AG08396 (cell line): Measurements from ENCODE around the gene ABCA5.

Experiments used
- DNase-seq: peaks from one replicate; pipeline ENCODE4 v3.0.0; 2012; ENCODE audit warnings: low spot score, mixed read lengths

ABCA5 gene

DNA sequence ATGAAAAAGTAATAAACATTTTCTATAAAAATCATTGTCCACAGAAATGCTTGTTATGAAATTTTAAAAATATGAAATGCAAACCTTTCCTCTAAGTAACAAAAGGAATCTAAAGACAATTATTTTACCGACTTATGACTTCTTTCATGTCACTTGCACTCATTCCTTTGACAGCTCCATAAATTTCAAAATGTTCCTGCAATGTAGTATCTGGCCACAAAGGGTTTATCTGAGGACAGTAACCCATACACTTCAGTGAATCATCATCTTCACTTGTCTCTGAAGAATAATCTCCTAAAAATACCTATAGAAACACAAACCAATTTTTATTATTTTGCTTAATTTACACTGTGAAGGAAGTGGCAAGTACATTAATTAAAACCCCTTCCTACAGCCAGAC lies 72.7 kb downstream of the ABCA5 start:
- DNase-seq, result no peak

DNA sequence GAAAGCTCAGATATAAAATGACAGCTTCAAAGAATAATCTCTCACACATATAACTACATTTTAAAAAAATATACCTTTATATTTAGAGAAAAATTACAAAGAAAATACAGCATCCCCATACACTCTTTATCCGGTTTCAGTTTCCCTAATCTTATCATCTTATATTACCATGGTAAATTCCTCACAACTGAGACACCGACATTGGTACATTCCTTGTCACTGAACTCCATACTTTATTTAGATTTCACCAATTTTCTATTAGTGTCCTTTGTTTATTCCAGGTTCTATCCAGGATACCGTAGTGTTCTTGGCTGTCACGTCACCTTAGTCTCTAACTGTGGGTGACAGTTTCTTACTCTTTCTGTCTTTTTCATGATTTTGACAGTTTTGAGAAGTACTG lies 76.3 kb downstream of the ABCA5 start:
- DNase-seq, result peak; percentile 6

DNA sequence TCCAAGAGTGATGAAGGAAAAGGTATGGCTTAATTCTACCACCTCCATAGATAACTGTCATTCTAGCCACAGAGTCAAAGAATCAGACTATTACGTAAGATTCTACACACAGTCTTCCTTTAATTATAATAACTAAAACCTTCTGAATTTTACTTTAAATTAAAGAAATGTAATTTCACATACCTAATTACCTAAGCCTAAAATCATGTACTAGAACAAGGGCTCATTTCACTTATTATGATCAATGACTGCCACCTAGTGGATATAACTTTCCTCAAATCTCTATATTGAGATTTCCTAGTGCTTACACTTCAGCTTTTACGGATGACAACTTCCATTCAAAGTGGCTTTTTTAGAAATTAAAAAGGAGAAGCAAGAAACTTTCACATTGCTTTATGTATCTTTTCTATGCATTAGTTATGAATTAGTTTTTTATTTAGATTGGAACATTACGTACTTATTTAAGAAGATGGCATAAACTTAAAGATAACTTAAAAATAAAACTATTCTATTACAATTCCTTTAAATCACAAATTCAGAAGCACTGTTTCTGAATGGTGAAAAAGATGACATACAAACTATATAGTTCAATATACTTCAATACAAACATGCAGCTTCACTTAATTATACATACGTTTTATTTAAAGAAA lies 80.1 kb downstream of the ABCA5 start:
- peak; percentile 13 for DNase-seq

DNA sequence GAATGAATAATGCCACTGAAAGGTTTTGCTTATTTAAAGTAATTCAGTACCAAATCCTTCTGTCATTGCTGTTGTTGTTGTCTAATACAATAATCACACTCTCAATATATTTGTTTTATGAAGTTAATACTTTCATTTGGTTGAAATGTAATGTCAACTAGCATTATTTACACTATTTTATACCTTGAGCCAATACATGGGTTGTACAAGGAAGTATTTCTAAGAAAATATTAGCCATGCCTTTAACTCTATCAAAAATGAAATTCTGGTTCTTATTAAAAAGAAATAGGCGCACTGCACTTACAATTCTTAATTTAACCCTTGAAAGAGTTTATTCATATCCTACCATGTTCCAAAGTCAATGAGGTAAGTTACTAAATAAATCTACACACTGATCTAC lies 80.7 kb downstream of the ABCA5 start:
- DNase-seq, result no peak

DNA sequence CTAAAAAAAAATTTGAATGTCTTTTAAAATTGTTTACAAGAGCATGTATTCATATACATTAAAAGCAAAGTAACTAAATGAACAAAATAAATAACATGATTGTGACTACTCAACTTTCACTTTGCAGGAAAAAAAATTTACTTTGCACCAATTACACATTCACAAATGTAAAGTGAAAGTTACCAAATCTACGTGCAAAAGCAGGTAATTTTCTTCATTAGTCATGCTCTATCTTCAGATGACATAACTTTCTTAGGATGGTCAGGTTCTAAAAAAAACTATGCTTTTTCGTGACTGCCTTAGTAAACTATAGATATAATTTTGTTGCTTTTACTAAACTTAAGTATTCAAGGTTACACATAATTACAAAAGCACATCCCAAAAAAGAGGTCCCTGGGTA lies 81.3 kb downstream of the ABCA5 start:
- DNase-seq, result no peak

DNA sequence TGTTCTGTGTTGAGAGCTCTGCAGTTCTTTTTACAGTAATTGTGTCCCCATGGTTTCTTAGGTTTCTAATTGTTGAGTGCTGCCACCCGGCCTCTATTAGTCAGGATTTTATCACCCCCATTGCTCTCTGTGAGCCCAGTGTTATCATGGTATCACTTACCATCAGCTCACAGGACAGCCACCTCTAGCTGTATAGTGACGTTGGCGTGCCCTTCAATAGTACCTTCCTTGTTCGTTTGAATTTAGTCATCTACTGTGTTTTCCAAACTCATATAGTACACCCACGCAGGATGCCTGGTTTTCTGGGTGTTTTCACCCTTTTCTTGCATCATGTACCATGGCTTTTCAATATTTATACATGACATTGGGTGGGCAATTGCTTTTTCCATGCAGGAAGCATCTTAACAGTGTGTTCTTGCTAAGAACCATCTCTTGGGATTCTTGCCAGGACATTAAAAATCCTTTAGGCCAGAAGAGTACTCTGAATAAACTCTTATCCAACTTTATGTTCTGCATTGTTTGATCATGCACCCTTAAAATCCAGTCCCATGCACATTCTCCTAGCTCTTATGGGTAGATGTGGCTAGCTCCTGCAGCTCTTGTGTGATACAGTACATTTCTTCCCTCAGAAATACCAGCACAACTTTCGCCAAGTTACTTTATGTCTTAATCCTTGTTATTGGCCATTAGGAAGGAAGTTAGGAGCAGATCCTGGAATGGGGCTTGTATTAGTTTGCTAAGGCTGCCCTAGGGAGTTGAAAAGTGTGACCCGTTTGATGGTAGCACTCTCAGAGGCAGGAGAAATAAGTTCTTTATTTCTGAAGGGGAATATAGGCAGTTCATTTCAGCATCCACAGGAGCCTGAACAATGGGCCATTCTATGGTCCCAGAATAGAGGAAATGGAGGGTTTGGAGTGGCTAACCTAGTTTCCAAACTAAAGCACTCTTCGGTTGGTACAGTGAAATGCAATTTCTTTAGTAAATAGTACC lies 87.0 kb downstream of the ABCA5 start:
- DNase-seq, result no peak

DNA sequence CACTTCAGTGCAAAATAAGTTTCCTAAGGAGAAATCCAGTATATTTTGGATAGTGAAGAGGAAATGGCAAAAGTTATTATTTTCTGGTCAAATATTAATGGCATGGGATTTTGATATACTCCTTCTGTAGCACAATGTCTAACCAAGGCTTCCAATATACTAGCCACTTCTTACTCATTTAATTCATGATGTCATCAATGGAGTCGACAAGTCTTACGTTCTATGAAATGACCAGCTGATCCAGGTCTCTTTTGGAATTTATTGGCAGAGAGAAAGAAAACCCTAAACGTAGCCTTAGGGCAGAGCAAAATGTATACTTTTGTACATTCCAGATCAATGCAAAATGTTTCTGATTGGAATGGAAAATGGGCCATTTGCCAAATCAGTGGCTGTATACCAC lies 90.0 kb downstream of the ABCA5 start:
- DNase-seq, result no peak

DNA sequence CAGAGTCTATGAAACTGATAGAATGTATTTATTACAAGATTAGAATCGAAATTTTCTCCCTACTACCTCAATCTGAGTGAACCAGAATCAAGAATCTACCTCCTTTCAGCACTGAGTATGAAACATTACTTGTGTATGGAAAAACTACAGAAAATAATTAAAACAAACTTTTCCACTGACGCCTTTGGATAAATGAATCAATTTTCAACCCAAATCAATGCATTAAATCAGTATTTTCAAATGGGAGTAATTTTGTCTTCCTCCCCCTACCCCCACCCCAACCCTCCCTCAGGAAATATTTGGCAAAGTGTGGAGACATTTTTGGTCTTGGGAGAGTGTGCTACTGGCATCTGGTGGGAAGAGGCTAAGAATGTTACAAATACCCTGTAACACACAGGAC lies 90.5 kb downstream of the ABCA5 start:
- DNase-seq, result no peak

DNA sequence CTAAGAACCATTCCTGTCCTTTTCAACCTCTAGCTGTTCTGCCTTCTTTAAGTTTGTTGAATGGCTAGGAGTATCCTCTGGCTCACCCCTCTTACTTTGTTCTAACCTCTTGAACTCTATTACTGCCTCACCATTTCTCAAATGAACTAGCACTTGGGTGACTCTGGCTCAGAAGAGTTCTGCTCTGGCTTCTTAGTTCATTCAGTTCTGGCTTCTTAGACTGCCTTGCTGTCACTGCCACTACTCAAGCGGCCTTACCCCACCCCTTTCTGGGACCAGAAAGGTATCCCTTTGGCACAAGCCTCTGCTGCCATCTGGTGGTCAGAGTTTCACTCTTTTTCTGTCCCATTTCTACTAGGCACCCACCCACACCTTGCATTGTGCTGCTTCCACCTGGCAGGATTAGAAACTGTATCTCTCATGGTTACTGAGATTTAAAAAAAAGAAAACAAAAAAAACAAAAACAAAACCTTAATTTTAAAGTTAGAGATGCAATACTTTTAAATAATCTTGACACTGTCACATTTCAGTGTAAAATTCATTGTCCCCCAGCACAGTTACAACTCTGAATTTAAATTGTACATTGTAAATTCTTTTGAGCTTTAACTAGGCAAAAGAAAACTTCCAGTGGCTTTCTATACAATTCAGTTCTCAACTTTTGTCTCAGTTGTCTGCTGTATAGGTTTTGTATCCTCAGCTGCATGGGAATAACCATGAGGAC lies 91.4 kb downstream of the ABCA5 start:
- DNase-seq, result peak; percentile 71

DNA sequence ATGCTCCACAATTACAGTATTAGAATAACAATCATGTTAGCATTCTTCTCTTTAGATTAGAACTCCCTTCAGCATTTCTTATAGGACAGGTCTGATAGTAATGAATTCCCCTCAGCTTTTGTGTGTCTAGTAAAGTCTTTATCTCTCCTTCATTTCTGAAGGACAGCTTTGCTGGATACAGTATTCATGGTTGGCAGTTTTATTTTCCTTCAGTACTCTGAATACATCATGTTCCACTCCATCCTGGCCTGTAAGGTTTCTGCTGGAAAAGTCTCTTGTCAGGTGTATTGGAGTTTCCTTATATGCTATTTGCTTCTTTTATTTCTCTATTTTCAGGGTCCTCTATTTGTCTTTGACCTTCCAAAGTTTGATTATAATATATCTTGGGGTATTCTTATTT lies 94.3 kb downstream of the ABCA5 start:
- no peak for DNase-seq

DNA sequence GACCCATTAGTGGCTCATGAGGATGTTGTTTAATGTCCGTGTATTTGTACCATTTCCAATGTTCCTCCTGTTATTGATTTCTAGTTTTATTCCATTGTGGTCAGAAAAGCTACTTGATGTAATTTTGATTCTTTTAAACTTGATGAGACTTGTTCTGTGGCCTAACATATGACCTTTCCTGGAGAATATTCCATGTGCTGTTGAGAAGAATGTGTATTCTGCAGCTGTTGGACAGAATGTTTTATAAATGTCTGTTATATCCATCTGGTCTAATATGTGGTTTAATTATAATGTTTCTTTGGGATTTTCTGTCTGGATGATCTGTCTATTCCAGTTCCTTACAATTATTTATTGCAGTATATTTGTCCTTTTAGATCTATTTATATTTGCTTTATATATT lies 95.4 kb downstream of the ABCA5 start:
- DNase-seq, result no peak

DNA sequence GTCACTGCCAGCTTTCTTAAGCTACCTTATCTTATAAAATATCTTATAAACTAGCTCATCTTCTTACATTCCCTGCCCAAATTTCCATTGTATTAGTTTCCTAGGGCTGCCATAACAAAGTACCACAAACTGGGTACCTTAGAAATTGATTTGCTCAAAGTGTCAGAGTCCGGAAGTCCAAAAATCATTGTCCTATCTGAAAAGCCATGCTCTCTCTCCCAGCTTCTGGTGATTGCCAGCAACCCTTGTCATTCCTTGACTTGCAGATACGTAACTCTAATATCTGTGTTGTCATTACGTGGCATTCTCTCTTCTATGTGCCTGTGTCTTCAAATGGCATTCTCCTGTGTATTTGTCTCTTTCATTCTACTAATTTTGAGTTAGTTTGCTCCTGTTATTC lies 96.0 kb downstream of the ABCA5 start:
- DNase-seq, result no peak

DNA sequence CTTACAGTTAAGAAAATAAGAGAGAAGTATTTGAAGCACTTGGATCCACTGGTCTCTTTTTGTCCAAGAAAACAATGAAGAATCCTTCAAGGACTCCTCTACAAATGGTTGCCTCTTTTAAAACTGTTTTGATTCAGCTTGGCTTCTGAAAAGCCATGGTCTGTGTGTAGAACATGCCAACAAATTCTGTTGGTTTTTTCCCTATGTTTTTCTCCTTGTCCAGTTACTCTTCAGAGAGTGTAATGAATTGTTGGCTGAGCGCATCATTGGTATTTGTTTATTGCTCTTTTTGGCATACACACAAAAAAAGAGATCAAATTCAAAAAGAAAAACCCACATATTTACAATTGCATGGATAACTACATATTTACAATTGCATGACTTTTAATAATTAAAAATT lies 98.4 kb downstream of the ABCA5 start, which contains the start of gene ABCA10:
Gene ABCA10, minus strand, starts transcription at position 249 of the 400 bp plus-strand sequence. CDS start 3,466 bp downstream, outside the sequence.
- DNase-seq, result no peak

DNA sequence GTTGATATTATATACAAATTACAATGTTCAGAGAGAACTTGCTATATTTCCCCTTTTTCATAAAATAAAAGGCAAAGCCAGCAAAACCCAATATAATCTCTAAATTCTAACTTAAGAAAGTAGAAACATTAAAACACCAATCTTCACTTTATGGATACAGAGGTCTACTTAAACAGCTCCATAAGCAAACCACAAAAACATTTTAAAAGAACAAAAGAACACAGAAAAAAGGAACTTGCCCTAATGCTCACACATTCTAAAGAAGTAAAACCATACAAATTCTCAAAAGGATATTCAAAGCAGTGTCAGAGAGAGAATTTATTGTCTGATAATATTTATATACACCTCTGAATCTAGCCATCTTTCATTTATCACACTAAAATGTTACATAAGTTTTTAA lies 98.9 kb downstream of the ABCA5 start:
- DNase-seq, result no peak

DNA sequence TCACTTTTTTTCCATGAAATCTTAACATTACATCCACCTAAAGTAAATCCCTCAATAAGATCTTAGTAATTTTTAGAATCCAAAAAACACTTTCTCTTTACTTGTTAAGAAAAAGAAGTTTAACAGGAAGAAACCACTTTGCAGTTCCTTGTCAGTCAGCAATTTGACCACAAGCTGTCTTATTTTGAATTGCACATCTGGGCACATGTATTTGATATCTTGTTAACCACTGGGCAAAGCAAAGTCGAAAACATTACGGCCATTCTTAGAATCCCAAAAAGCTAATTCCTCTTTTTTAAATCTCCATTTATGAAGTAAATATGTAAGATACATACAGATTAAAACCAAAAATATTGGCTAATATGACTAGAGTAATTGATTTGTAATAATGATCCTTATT lies 99.4 kb downstream of the ABCA5 start:
- no peak for DNase-seq

DNA sequence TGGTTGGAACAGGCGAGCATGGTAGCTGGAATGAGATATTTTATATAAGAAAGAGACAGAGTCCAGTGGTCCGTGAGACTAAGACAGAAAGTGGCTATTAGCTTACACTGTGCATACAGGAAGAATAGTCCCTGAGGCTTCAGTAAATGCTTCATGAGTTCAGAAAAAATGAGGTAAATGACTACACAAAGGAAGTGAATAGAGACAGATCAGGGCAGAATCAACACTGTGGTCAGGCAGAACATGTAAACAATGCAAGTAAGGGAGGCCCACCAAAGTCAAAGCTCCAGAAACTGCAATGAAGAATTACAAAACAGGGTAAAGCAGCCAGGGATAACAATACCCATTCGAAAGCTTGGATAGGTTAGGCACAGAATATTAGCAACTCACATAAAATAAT lies 103.1 kb downstream of the ABCA5 start:
- DNase-seq, result no peak

DNA sequence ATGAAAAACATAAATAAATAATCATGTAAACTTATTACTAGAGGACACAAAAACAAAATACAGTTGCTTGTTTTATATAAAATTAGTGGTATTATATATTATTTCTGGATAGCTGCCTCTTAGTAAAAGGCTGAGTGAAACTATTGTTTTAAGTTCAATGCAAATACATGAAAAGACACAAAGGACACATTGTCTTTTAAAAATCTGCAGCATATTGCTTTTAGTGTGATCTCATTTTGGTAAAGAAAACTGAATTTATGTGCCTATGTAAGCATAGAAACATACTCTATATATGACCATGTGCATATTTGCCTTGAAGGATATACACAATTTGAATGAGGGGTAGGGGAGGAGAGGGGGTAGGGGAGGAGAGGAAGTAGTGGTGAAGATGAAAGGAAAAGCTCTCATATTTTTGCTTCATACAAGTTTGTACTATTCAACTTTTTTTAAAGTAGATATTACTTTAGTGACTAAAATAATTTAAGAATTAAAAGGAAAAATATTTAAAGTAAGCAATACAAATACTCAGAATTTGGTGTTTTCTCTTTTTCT lies 104.2 kb downstream of the ABCA5 start:
- no peak for DNase-seq

DNA sequence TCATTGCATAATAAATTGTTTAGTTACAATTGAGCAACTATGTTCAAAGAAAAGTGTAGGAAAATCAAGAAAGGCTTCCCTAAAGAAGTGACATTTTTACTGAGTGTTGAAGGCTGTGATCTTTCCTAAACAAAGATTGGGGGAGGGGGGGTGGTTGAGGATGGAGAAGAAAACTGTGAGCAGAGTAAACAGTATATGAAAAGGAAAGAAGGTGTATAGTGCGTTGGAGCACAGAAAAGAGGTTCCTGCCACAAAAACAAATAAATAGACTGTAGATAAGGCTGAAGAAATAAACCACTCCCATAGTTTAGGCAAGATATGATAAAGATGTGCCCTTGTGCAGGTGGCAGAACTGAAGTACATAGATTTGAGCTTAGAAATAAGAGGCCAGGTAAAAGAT lies 106.8 kb downstream of the ABCA5 start:
- no peak for DNase-seq

DNA sequence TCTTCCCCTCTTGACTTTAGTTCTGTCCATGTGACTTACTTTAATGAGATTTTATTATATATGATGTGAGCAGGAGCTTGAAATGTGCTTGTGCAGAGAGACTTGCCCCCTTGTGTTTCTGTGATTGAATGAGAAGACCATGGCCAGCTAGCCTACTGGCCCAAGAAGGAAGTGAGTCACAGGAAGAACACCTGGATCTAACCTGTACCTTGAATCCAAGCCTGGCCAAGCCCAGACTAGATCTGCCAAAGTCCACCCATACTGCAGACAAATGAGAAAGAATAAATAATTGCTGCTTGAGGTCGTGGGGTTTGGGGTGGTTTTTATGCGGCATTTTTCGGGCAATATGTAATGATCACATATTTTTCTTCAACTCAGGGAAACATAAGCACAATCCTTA lies 107.9 kb downstream of the ABCA5 start:
- no peak for DNase-seq

DNA sequence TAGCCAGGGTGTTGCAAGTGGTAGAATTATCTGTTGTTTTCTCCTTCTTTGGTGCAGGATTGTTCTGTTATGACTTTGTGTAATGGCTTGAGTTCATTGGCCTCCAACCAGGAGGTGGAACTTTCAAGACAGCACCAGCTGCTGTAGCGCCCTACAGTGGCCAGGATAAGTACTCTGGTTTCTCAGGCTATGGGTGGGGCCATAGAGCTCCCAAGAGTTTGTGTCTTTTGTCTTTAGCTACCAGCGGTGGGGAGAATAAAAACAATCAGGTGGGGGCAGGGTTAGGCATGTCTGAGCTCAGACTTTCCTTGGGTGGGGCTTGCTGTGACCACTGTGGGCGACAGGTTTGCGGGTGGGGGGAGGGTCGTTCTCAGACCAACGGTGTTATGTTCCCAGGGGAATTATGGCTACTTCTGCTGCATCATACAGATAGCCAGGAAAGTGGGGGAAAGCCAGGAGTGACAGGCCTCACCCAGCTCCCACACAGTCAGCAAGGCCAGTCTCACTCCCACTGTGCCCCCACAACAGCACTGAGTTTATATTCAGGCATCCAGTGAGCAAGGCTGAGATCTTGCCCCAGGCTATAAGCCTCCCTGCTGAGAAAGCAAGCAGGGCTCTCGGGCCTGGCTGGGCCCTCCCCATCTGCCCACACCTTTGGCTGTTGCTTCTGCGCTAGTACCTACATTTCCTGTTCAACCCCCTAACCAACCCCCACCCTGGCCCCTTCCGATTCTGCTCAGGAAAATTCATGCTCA lies 113.7 kb downstream of the ABCA5 start:
- no peak for DNase-seq

DNA sequence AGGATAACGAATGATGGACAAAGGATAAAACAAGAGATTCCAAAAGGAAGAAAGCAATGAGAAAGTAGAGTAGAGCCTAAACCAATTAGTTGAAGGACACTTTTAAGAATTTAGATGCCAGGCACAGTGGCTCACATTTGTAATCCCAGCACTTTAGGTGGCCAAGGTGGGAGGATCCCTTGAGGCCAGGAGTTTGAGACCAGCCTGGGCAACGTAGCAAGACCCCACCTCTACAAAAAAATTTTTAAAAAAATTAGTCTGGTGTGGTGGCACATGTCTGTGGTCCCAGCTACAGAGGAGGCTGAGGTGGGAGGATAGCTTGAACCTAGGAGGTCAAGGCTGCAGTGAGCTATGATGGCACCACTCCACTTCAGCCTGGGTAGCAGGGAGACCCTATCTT lies 118.3 kb downstream of the ABCA5 start:
- no peak for DNase-seq

DNA sequence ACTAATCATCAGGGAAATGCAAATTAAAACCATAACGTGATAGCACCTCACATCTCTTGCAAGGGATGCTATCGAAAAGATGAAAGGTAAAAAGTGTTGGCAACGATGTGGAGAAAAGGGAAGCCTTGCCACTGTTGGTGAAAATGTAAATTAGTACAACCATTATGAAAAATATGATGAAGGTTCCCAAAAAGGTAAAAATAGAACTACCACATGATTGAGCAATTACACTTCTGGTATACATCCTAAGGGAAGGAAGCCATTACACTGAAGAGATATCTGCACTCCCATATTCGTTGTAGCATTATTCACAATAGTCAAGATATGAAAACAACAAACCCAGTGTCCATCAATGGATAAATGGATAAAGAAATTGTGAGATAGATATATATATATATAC lies 119.8 kb downstream of the ABCA5 start:
- DNase-seq, result no peak
